HEK293T (cell line): ENCODE results near the gene NOD2.

Source experiments
- BHLHE40 ChIP-seq: fragments of 450-650 bp; IDR thresholded peaks from 2 replicates; pipeline ENCODE4 v1.6.1; 2016; ENCODE audit warnings: mild to moderate bottlenecking, moderate library complexity, borderline replicate concordance
- ELF4 ChIP-seq: fragments of 450-650 bp; IDR thresholded peaks from 2 replicates; pipeline ENCODE4 v1.6.1; 2017; ENCODE audit warnings: antibody characterized with exemption
- FOXK2 ChIP-seq: fragments of 450-650 bp; IDR thresholded peaks from 2 replicates; pipeline ENCODE4 v1.6.1; 2016; ENCODE audit warnings: mild to moderate bottlenecking
- FOXM1 ChIP-seq: fragments of 450-650 bp; IDR thresholded peaks from 2 replicates; pipeline ENCODE4 v1.6.1; 2017; ENCODE audit warnings: mild to moderate bottlenecking, borderline replicate concordance
- HDGF ChIP-seq: fragments of 450-650 bp; IDR thresholded peaks from 2 replicates; pipeline ENCODE4 v1.6.1; 2017; ENCODE audit warnings: antibody characterized with exemption, borderline replicate concordance
- LEF1 ChIP-seq: fragments of 450-650 bp; IDR thresholded peaks from 2 replicates; pipeline ENCODE4 v1.6.1; 2017; ENCODE audit warnings: mild to moderate bottlenecking, borderline replicate concordance
- SP1 ChIP-seq: fragments of 450-650 bp; IDR thresholded peaks from 2 replicates; pipeline ENCODE4 v1.6.1; 2017
- SUZ12 ChIP-seq: fragments of 450-650 bp; IDR thresholded peaks from 2 replicates; pipeline ENCODE4 v1.6.1; 2016; ENCODE audit warnings: mild to moderate bottlenecking
- TARDBP ChIP-seq: fragments of 450-650 bp; IDR thresholded peaks from 2 replicates; pipeline ENCODE4 v1.6.1; 2016
- ZNF384 ChIP-seq: fragments of 450-650 bp; IDR thresholded peaks from 2 replicates; pipeline ENCODE4 v1.6.1; 2016
- TF ChIP-seq, protein P1 (sequence below): fragments of 450-650 bp; IDR thresholded peaks from 2 replicates; pipeline ENCODE4 v1.6.1; 2016

GRCh38 chr16:50742576-50743200, 49.3 kb downstream of the NOD2 start:
- TF ChIP-seq, protein P1, sequence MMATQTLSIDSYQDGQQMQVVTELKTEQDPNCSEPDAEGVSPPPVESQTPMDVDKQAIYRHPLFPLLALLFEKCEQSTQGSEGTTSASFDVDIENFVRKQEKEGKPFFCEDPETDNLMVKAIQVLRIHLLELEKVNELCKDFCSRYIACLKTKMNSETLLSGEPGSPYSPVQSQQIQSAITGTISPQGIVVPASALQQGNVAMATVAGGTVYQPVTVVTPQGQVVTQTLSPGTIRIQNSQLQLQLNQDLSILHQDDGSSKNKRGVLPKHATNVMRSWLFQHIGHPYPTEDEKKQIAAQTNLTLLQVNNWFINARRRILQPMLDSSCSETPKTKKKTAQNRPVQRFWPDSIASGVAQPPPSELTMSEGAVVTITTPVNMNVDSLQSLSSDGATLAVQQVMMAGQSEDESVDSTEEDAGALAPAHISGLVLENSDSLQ = no peak
- TF ChIP-seq SP1 = no peak
- TF ChIP-seq ZNF384 = no peak
- no peak for TF ChIP-seq FOXM1
- TF ChIP-seq SUZ12 = no peak
- no peak for TF ChIP-seq LEF1
- no peak for TF ChIP-seq HDGF
- no peak for TF ChIP-seq ELF4
- TF ChIP-seq TARDBP = no peak
- TF ChIP-seq BHLHE40 = no peak
- no peak for TF ChIP-seq FOXK2
